Neutrophil (primary cell): Measurements from ENCODE around the gene ADAMTSL3.

ENCODE experiments used
- H3K27ac ChIP-seq: fragments of 200-600 bp; sonication (generic); 2 replicates; pipeline ENCODE4 v1.5.1; 2016; ENCODE audit warnings: mild to moderate bottlenecking, moderate library complexity
- H3K27me3 ChIP-seq: fragments of 200-600 bp; sonication (generic); 2 replicates; pipeline ENCODE4 v1.6.0; 2016; ENCODE audit warnings: mild to moderate bottlenecking
- H3K36me3 ChIP-seq: fragments of 200-600 bp; sonication (generic); 2 replicates; pipeline ENCODE4 v1.5.1; 2017
- H3K4me1 ChIP-seq, 2 experiments: fragments of 200-600 bp in 1 of 2; sonication (generic) in 1 of 2; 1 replicate in 1 of 2; 2 replicates in 1 of 2; pipeline versions ENCODE4 v1.5.1 to v1.6.1; 2013 to 2016; ENCODE audit warnings: low read depth in 1 of 2, low read length in 1 of 2, mild to moderate bottlenecking in 1 of 2, moderate library complexity in 1 of 2; ENCODE audit not compliant: control insufficient read depth in 1 of 2, insufficient read depth in 1 of 2
- H3K4me3 ChIP-seq, 2 experiments: fragments of 200-600 bp in 1 of 2; sonication (generic) in 1 of 2; 1 replicate in 1 of 2; 2 replicates in 1 of 2; pipeline ENCODE4 v1.5.1; 2013 to 2016; ENCODE audit warnings: low read depth in 1 of 2, low read length in 1 of 2, mild to moderate bottlenecking in 1 of 2, moderate library complexity in 1 of 2
- H3K9me3 ChIP-seq: fragments of 200-600 bp; sonication (generic); 2 replicates; pipeline ENCODE4 v1.5.1; 2016
- TF ChIP-seq, protein P1 (sequence below): fragments of 200-600 bp; sonication (generic); IDR thresholded peaks from 2 replicates; pipeline ENCODE4 v1.5.1; 2016; ENCODE audit warnings: antibody characterized with exemption

The ADAMTSL3 gene

DNA sequence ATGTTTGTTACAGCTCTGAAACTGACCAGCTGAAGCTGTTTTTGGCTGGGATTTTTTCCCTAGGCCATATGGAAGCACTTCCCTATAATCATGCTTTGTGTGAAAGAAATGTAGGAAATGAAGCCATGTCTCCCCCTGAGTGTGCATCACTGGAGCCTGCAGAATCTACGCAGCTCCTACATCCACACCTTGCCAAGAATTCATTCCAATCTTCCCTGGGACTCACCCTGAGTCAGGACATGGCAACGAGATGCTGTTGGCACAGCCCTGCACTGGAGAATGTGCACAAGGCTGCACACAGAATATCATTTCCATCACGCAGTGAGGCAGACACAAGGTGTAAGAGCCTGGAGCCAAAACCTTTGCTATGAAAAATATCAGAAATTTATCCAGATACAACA, 189.5 kb downstream of the ADAMTSL3 start:
- Histone ChIP-seq H3K36me3 (no peaks in the 10 kb centered on the region), H3K9me3 (no peaks in the 10 kb centered on the region), H3K4me1 (no peaks in the 10 kb centered on the region), H3K27me3 (no peaks in the 10 kb centered on the region), H3K27ac (no peak overlapping the region), H3K4me3 (no peak overlapping the region)
- TF ChIP-seq, protein P1, sequence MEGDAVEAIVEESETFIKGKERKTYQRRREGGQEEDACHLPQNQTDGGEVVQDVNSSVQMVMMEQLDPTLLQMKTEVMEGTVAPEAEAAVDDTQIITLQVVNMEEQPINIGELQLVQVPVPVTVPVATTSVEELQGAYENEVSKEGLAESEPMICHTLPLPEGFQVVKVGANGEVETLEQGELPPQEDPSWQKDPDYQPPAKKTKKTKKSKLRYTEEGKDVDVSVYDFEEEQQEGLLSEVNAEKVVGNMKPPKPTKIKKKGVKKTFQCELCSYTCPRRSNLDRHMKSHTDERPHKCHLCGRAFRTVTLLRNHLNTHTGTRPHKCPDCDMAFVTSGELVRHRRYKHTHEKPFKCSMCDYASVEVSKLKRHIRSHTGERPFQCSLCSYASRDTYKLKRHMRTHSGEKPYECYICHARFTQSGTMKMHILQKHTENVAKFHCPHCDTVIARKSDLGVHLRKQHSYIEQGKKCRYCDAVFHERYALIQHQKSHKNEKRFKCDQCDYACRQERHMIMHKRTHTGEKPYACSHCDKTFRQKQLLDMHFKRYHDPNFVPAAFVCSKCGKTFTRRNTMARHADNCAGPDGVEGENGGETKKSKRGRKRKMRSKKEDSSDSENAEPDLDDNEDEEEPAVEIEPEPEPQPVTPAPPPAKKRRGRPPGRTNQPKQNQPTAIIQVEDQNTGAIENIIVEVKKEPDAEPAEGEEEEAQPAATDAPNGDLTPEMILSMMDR = no peak

DNA sequence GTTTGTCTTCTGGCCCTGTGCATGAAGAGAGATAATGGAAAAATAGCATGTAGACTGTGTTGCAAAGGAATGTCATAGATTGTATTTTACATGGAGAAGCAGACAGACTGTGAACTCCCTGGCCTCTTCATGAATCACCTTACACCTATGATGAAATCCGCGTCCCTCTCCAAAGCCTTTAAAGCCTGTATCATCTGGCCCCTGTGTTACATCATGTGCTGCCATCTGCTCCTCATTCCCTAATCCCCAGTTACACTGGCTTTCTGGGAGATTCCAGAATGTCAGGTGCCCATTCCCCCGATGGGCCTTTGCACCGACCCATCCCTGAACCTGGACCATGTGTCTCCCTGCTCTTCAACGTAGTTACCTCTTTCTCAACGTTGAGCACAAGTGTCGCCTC, 190.8 kb downstream of the ADAMTSL3 start:
- H3K27ac ChIP-seq = no peak overlapping the region
- no peak overlapping the region for H3K4me3 ChIP-seq
- H3K36me3 ChIP-seq = no peaks in the 10 kb centered on the region
- TF ChIP-seq, protein P1 = no peak
- no peaks in the 10 kb centered on the region for H3K9me3 ChIP-seq
- no peaks in the 10 kb centered on the region for H3K4me1 ChIP-seq
- H3K27me3 ChIP-seq = no peaks in the 10 kb centered on the region

DNA sequence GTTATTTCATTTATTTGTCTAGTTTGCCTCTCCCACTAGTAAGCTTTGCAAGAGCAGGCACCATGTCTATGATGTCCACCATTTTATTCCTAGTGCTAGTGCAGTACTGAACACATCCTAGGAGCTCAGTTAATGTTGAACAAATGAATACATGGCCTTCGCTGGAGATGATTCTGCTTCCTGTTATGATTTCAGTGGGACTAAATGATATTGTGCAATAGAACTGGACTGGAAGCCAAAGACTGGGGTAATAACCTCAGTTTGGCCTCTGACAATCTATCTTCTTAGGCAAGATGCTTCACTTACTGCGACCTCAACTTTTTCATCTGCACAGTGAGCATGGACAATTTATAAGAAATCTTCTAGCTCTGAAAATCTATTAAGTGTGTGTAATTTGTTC, 191.3 kb downstream of the ADAMTSL3 start:
- no peaks in the 10 kb centered on the region for H3K36me3 ChIP-seq
- TF ChIP-seq, protein P1 = no peak
- H3K27ac ChIP-seq = no peak overlapping the region

DNA sequence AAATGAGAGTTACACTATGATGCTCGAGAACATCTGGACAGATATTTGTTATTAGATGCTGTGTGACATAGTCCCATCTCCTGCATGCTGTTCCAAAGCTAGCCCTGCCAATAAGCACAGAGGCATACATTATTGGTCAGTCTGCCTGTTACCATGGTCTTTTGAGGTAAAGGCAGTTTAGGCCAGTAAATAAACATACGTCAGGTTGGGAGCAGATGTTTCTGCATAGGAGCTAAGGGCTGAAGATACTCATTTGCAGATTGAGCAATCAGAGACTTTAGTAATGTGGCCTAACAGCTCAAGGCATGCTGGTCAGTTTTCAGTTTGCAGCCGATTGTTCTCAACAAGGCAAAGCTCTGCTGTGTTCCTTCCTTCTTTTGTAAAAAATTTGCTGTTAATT, 192.9 kb downstream of the ADAMTSL3 start:
- no peaks in the 10 kb centered on the region for H3K9me3 ChIP-seq
- no peak overlapping the region for H3K27ac ChIP-seq
- TF ChIP-seq, protein P1 = no peak
- no peaks in the 10 kb centered on the region for H3K27me3 ChIP-seq
- no peak overlapping the region for H3K4me3 ChIP-seq
- no peaks in the 10 kb centered on the region for H3K36me3 ChIP-seq
- no peaks in the 10 kb centered on the region for H3K4me1 ChIP-seq

More for the DNA sequence above, 191.3 kb downstream of the ADAMTSL3 start:
- H3K4me1 ChIP-seq = no peaks in the 10 kb centered on the region
- no peaks in the 10 kb centered on the region for H3K27me3 ChIP-seq
- no peak overlapping the region for H3K4me3 ChIP-seq
- no peaks in the 10 kb centered on the region for H3K9me3 ChIP-seq

DNA sequence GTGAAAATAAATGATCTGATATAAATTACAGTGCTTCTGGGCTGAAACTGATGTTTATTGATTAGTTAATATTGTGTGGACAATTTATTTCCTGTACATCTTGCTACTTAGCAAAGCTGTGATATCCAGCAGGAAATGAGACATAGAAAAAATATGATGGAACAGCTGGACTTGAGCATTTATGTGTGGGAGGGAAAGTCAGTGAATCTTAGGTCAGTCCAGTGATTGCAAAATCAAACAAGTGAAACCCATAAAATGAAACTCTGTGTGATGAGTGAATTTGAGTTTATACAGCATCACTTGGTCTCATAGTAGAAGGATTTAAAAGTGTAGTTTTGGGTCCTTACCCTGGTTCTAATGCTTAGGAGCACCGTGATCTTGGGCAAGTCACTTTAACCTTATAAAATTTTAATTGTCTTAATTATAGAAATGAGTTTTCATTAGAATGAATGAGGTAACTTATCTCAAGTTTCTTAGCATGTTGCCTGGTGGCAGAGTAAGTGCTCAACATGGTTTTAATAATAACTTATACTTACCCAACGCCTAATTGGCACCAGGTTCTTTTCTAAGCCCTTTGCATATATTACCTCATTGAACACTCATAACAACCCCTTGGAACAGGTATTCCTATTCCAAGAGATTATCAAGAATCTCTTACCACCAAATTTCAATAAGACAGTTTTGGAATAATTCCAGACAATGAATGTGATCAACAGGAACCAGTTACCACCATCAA, 194.6 kb downstream of the ADAMTSL3 start:
- H3K27ac ChIP-seq = no peak overlapping the region
- H3K4me1 ChIP-seq = no peaks in the 10 kb centered on the region
- no peaks in the 10 kb centered on the region for H3K9me3 ChIP-seq
- no peaks in the 10 kb centered on the region for H3K36me3 ChIP-seq
- H3K27me3 ChIP-seq = no peaks in the 10 kb centered on the region
- H3K4me3 ChIP-seq = no peak overlapping the region
- TF ChIP-seq, protein P1 = no peak
